ENCODE data around the gene BNC2.

BNC2 gene

DNA sequence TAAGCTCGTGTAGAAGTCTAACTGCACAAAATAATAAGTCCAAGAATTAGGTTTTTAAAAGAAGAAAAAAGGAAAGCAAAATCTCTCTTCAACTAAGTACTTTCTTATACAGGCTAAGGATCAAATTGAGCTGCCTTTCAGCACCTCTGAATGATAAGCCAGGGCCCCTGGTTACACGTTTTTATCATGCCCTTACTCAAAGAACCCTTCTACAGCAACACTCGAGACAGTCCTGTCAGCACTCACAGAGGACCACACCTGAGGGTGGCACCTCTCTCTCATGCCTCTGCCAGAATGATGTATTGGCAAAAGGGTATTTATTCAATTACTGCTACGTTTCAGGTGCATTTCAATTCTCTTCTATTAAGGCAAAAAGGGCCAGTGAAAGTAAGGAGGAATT lies 150.5 kb downstream of the BNC2 start:
- H3K4me1 ChIP-seq (ENCODE audit: insufficient read depth, low read length, severe bottlenecking): no peaks in the 10 kb centered on the region
- H3K27me3 ChIP-seq (ENCODE audit: insufficient read depth, low read length): no peaks in the 10 kb centered on the region
- H3K9ac ChIP-seq (ENCODE audit: low read length): no peak overlapping the region
- H3K4me2 ChIP-seq (ENCODE audit: low read length): no peak overlapping the region
- H3F3A ChIP-seq (ENCODE audit: insufficient read depth, low read length): no peaks in the 10 kb centered on the region
- H3K4me3 ChIP-seq (ENCODE audit: low read depth, low read length, poor library complexity, severe bottlenecking): no peak overlapping the region
- no peak overlapping the region for H3K27ac ChIP-seq (ENCODE audit: low read depth, low read length, poor library complexity, severe bottlenecking)
- H3K36me3 ChIP-seq (ENCODE audit: insufficient read depth, low read length): no peaks in the 10 kb centered on the region
- H3K9me2 ChIP-seq (ENCODE audit: low read depth, low read length): no peaks in the 10 kb centered on the region
- no peak for TF ChIP-seq EZH2 (IDR thresholded peaks at IDR 0.05; ENCODE audit: borderline replicate concordance, low read length)
- TF ChIP-seq, protein P1, sequence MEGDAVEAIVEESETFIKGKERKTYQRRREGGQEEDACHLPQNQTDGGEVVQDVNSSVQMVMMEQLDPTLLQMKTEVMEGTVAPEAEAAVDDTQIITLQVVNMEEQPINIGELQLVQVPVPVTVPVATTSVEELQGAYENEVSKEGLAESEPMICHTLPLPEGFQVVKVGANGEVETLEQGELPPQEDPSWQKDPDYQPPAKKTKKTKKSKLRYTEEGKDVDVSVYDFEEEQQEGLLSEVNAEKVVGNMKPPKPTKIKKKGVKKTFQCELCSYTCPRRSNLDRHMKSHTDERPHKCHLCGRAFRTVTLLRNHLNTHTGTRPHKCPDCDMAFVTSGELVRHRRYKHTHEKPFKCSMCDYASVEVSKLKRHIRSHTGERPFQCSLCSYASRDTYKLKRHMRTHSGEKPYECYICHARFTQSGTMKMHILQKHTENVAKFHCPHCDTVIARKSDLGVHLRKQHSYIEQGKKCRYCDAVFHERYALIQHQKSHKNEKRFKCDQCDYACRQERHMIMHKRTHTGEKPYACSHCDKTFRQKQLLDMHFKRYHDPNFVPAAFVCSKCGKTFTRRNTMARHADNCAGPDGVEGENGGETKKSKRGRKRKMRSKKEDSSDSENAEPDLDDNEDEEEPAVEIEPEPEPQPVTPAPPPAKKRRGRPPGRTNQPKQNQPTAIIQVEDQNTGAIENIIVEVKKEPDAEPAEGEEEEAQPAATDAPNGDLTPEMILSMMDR (IDR thresholded peaks at IDR 0.05; ENCODE audit: low read length): no peak
- no peak overlapping the region for H2AFZ ChIP-seq (ENCODE audit: low read length)
- no peaks in the 10 kb centered on the region for H3K9me3 ChIP-seq (ENCODE audit: low read length)
- no peaks in the 10 kb centered on the region for H3K79me2 ChIP-seq (ENCODE audit: insufficient read depth, low read length)
- no peaks in the 10 kb centered on the region for H4K20me1 ChIP-seq (ENCODE audit: insufficient read depth, low read length)

DNA sequence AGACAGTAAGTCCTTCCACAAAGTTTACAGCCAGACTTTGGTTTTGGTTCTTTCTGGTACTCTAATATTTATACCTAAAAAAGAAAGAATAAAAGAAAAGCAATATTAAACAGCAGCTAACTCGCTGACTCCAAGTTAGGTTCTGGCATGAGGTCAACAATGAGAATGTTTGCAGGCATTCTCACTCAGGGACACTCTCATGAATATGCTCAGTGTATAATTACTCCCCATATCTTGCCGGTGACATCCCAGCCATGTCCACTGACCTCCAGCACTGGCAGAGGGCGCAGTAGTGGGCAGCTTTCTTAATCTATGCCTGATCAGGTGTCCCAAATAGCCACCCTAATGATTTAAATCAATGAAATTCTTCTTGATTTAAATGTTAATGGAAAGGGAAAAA lies 151.5 kb downstream of the BNC2 start:
- Histone ChIP-seq H3K4me1 (ENCODE audit: insufficient read depth, low read length, severe bottlenecking) (no peaks in the 10 kb centered on the region), H3K9me3 (ENCODE audit: low read length) (no peaks in the 10 kb centered on the region), H3K27ac (ENCODE audit: low read depth, low read length, poor library complexity, severe bottlenecking) (no peak overlapping the region), H3K79me2 (ENCODE audit: insufficient read depth, low read length) (no peaks in the 10 kb centered on the region), H3K27me3 (ENCODE audit: insufficient read depth, low read length) (no peaks in the 10 kb centered on the region), H3K9me2 (ENCODE audit: low read depth, low read length) (no peaks in the 10 kb centered on the region), H2AFZ (ENCODE audit: low read length) (no peak overlapping the region), H3K4me2 (ENCODE audit: low read length) (no peak overlapping the region), H3K36me3 (ENCODE audit: insufficient read depth, low read length) (no peaks in the 10 kb centered on the region), H4K20me1 (ENCODE audit: insufficient read depth, low read length) (no peaks in the 10 kb centered on the region), H3K9ac (ENCODE audit: low read length) (no peak overlapping the region), H3K4me3 (ENCODE audit: low read depth, low read length, poor library complexity, severe bottlenecking) (no peak overlapping the region), H3F3A (ENCODE audit: insufficient read depth, low read length) (no peaks in the 10 kb centered on the region)
- TF ChIP-seq EZH2 (IDR thresholded peaks at IDR 0.05; ENCODE audit: borderline replicate concordance, low read length): no peak
- TF ChIP-seq, protein P1 (IDR thresholded peaks at IDR 0.05; ENCODE audit: low read length): no peak

DNA sequence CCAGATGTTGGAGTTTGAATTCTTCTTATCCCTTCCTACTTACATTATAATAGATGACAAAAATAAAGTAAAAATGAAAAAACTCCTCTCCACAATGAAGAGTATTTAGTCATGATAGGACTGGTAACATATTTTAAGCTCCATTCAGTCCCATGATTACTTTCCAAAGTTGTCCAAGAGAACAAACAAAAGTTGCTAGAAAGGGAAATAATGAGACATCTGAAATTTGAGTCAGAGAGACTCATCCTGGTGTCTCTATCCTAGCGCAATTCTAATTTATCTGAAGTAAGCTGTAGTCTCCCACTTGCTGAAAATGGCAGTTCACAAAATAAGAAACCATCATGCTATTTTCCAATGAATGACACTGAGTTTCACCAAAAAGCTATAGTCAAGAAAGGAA lies 152.2 kb downstream of the BNC2 start:
- Histone ChIP-seq H2AFZ (ENCODE audit: low read length) (no peak overlapping the region), H3K27me3 (ENCODE audit: insufficient read depth, low read length) (no peaks in the 10 kb centered on the region), H3K79me2 (ENCODE audit: insufficient read depth, low read length) (no peaks in the 10 kb centered on the region), H4K20me1 (ENCODE audit: insufficient read depth, low read length) (no peaks in the 10 kb centered on the region), H3K27ac (ENCODE audit: low read depth, low read length, poor library complexity, severe bottlenecking) (no peak overlapping the region), H3F3A (ENCODE audit: insufficient read depth, low read length) (no peaks in the 10 kb centered on the region), H3K36me3 (ENCODE audit: insufficient read depth, low read length) (no peaks in the 10 kb centered on the region), H3K4me3 (ENCODE audit: low read depth, low read length, poor library complexity, severe bottlenecking) (no peak overlapping the region), H3K9me2 (ENCODE audit: low read depth, low read length) (no peaks in the 10 kb centered on the region), H3K4me2 (ENCODE audit: low read length) (no peak overlapping the region), H3K9ac (ENCODE audit: low read length) (no peak overlapping the region), H3K9me3 (ENCODE audit: low read length) (no peaks in the 10 kb centered on the region), H3K4me1 (ENCODE audit: insufficient read depth, low read length, severe bottlenecking) (no peaks in the 10 kb centered on the region)
- TF ChIP-seq, protein P1 (IDR thresholded peaks at IDR 0.05; ENCODE audit: low read length): no peak
- no peak for TF ChIP-seq EZH2 (IDR thresholded peaks at IDR 0.05; ENCODE audit: borderline replicate concordance, low read length)
